ENCODE data around the gene STK16. TPM values are rescaled to one million over a fixed set of nuclear protein-coding genes. Genes with fewer than 3 reads are reported as not detected.

The STK16 gene
- total and polyA plus RNA-seq, 2 of the 13 experiments (the other 11 are each of a cell fraction or from before 2014, with no cell fraction given): 28.0 to 50.9 TPM

GRCh38 chr2:219298759-219299371 is 53.6 kb downstream of the STK16 start (continued):
- TF ChIP-seq HNF1B (CRISPR knock-in tag; IDR thresholded peaks at IDR 0.05): peak; percentile 66
- 0 out of 2 replicates have a peak, but pooled peaks have one; percentile 34 for TF ChIP-seq POGK (CRISPR knock-in tag; conservative IDR thresholded peaks at IDR 0.05)
- peak; percentile 56; the same call in 1 of the 2 replicates for TF ChIP-seq HNF4A (CRISPR knock-in tag; IDR thresholded peaks at IDR 0.05)
- TF ChIP-seq FOXO4 (CRISPR knock-in tag; conservative IDR thresholded peaks at IDR 0.05): no peak
- peak; percentile 18; the same call in 1 of the 2 replicates for TF ChIP-seq NR2F6 (IDR thresholded peaks at IDR 0.05)
- peak; percentile 10; the same call in 1 of the 2 replicates for TF ChIP-seq NR2F6 (CRISPR knock-in tag; IDR thresholded peaks at IDR 0.05)
- TF ChIP-seq MXD1 (CRISPR knock-in tag; IDR thresholded peaks at IDR 0.05): no peak
- TF ChIP-seq NR2C2 (CRISPR knock-in tag; IDR thresholded peaks at IDR 0.05; ENCODE audit: borderline replicate concordance): peak; percentile 51; the same call in 1 of the 2 replicates
- TF ChIP-seq DZIP1 (CRISPR knock-in tag; IDR thresholded peaks at IDR 0.05): no peak
- TF ChIP-seq YEATS4 (CRISPR knock-in tag; IDR thresholded peaks at IDR 0.05; ENCODE audit: borderline replicate concordance): no peak; the same call in 1 of the 2 replicates
- no peak for TF ChIP-seq ZNF101 (CRISPR knock-in tag; IDR thresholded peaks at IDR 0.05; ENCODE audit: borderline replicate concordance, low read depth)
- TF ChIP-seq MTF1 (CRISPR knock-in tag; IDR thresholded peaks at IDR 0.05): no peak
- TF ChIP-seq MEIS2 (CRISPR knock-in tag; IDR thresholded peaks at IDR 0.05): no peak
- no peak for TF ChIP-seq SAFB2 (CRISPR knock-in tag; IDR thresholded peaks at IDR 0.05; ENCODE audit: borderline replicate concordance, low read depth)
- TF ChIP-seq RFX1 (IDR thresholded peaks at IDR 0.05): no peak
- TF ChIP-seq ZBTB8A (CRISPR knock-in tag; IDR thresholded peaks at IDR 0.05; ENCODE audit: borderline replicate concordance, low read depth): peak; percentile 62; the same call in 1 of the 2 replicates
- TF ChIP-seq ZBTB34 (CRISPR knock-in tag; IDR thresholded peaks at IDR 0.05): no peak
